GM12878 (cell line): ENCODE results near the gene OTUB2. TPM values are rescaled to one million over a fixed set of nuclear protein-coding genes. Genes with fewer than 3 reads are reported as not detected.

Source experiments
- ATAC-seq: fragments of 200-7000 bp; cut with Tn5 transposase; 3 replicates; pipeline ENCODE4 v1.9.1; 2020; ENCODE audit warnings: mild to moderate bottlenecking, moderate library complexity
- BruUV-seq: library from RNA; stranded (reverse); fragments of 400-500 nt; replicated peaks from 2 replicates; lab custom pipeline; 2021; lab: Mats Ljungman, UMichigan
- CTCF ChIA-PET: fragments of 300-600 bp; sonication (Branson Sonifier 250); formaldehyde crosslinking; extraction: SDS; loops from one replicate; lab custom pipeline; 2021; ENCODE audit warnings: inconsistent platforms; lab: Yijun Ruan, JAX
- POLR2A ChIA-PET: fragments of 350-600 bp; formaldehyde crosslinking; extraction: SDS; loops from one replicate; lab custom pipeline; 2021; ENCODE audit warnings: inconsistent platforms; lab: Charles Lee
- RAD21 ChIA-PET: fragments of 300-600 bp; sonication (Branson Sonifier 250); formaldehyde crosslinking; loops from one replicate; lab custom pipeline; 2023; ENCODE audit warnings: antibody characterized with exemption; ENCODE audit not compliant: unreplicated experiment; lab: Charles Lee
- SMC1A ChIA-PET: fragments of 300-600 bp; sonication (Branson Sonifier 250); formaldehyde crosslinking; loops from one replicate; lab custom pipeline; 2023; ENCODE audit not compliant: unreplicated experiment, uncharacterized antibody; lab: Charles Lee
- DNase-seq: peaks from one replicate; pipeline ENCODE4 v3.0.0-alpha.2; 2011; ENCODE audit warnings: low read depth, low spot score
- FAIRE-seq: peaks from 3 replicates; lab custom pipeline; 2011; peaks lifted over from hg19 to GRCh38; lab: Jason Lieb, UNC
- H2AFZ ChIP-seq: 2 replicates; pipeline ENCODE4 v1.6.0; 2011; ENCODE audit warnings: low read depth, low read length, control low read depth; ENCODE audit not compliant: control insufficient read depth
- H3K27ac ChIP-seq: 2 replicates; pipeline ENCODE4 v1.5.1; 2011; ENCODE audit warnings: control low read depth; ENCODE audit not compliant: control insufficient read depth, insufficient read depth
- H3K27me3 ChIP-seq, 2 experiments: replicated peaks in 1 of 2; 2 replicates each; pipeline versions ENCODE4 v1.6.0 to v1.6.1; 2011; ENCODE audit warnings: low read length in 1 of 2; ENCODE audit not compliant: control insufficient read depth in 2 of 2, insufficient read depth in 2 of 2
- H3K36me3 ChIP-seq, 2 experiments: 2 replicates each; pipeline ENCODE4 v1.5.1; 2011; ENCODE audit warnings: low read length in 1 of 2; ENCODE audit not compliant: control insufficient read depth in 2 of 2, insufficient read depth in 2 of 2
- H3K4me1 ChIP-seq: 2 replicates; pipeline ENCODE4 v1.6.1; 2011; ENCODE audit warnings: mild to moderate bottlenecking, low read length, moderate library complexity, mixed read lengths; ENCODE audit not compliant: control insufficient read depth, insufficient read depth
- H3K4me2 ChIP-seq: 2 replicates; pipeline ENCODE4 v1.6.0; 2011; ENCODE audit warnings: control low read depth; ENCODE audit not compliant: control insufficient read depth, insufficient read depth
- H3K4me3 ChIP-seq: fragments of 200-600 bp; sonication (generic); 2 replicates; pipeline ENCODE4 v1.5.1; 2016
- H3K79me2 ChIP-seq: 2 replicates; pipeline ENCODE4 v1.6.0; 2011; ENCODE audit warnings: low read length; ENCODE audit not compliant: control insufficient read depth, insufficient read depth
- H3K9ac ChIP-seq: 2 replicates; pipeline ENCODE4 v1.8.0; 2011; ENCODE audit warnings: low read length, control low read depth, mixed read lengths; ENCODE audit not compliant: control insufficient read depth, insufficient read depth
- H3K9me3 ChIP-seq: replicated peaks from 3 replicates; pipeline ENCODE4 v1.5.1; 2011; ENCODE audit warnings: mild to moderate bottlenecking, low read length; ENCODE audit not compliant: control insufficient read depth, insufficient read depth
- H4K20me1 ChIP-seq: 2 replicates; pipeline ENCODE4 v1.6.0; 2011; ENCODE audit not compliant: control insufficient read depth, insufficient read depth
- ATF7 ChIP-seq: fragments of 450-650 bp; IDR thresholded peaks from 2 replicates; pipeline ENCODE4 v1.6.1; 2016; ENCODE audit warnings: low read depth, mild to moderate bottlenecking
- BCL11A ChIP-seq: IDR thresholded peaks from 2 replicates; pipeline ENCODE4 v1.6.1; 2011; ENCODE audit warnings: low read depth, low read length
- CBX5 ChIP-seq: sonication (generic); IDR thresholded peaks from 2 replicates; pipeline ENCODE4 v1.6.1; 2016; ENCODE audit warnings: low read depth, moderate library complexity, mild to moderate bottlenecking, inconsistent platforms
- CHD1 ChIP-seq: IDR thresholded peaks from 2 replicates; pipeline ENCODE4 v1.6.1; 2012; ENCODE audit warnings: low read depth, low read length, improper control_type of control experiment
- CREB1 ChIP-seq: IDR thresholded peaks from 2 replicates; pipeline ENCODE4 v1.6.1; 2012; ENCODE audit warnings: low read depth, mild to moderate bottlenecking, inconsistent platforms
- ETV6 ChIP-seq, 2 experiments: fragments of 450-650 bp in 1 of 2; IDR thresholded peaks in 1 of 2; conservative IDR thresholded peaks in 1 of 2; 2 replicates each; pipeline ENCODE4 v1.6.1; 2014; ENCODE audit warnings: antibody characterized with exemption in 1 of 2, borderline replicate concordance in 1 of 2, low read depth in 1 of 2, mild to moderate bottlenecking in 1 of 2, moderate library complexity in 1 of 2
- FOS ChIP-seq: IDR thresholded peaks from 3 replicates; pipeline ENCODE4 v1.6.1; 2011; ENCODE audit warnings: borderline replicate concordance; ENCODE audit not compliant: insufficient read length; ENCODE audit errors: extremely low read depth
- FOXK2 ChIP-seq: fragments of 450-650 bp; IDR thresholded peaks from 2 replicates; pipeline ENCODE4 v1.6.1; 2017; ENCODE audit warnings: mild to moderate bottlenecking, moderate library complexity
- IKZF2 ChIP-seq, 2 experiments: fragments of 450-650 bp; IDR thresholded peaks; 2 replicates each; pipeline ENCODE4 v1.6.1; 2017; ENCODE audit warnings: mild to moderate bottlenecking in 2 of 2, moderate library complexity in 2 of 2
- JUND ChIP-seq: IDR thresholded peaks from 2 replicates; pipeline ENCODE4 v1.6.1; 2012; ENCODE audit warnings: low read depth, mild to moderate bottlenecking, low read length, improper control_type of control experiment, moderate library complexity
- NFXL1 ChIP-seq: fragments of 450-650 bp; IDR thresholded peaks from 2 replicates; pipeline ENCODE4 v1.6.1; 2017; ENCODE audit warnings: antibody characterized with exemption, mild to moderate bottlenecking, borderline replicate concordance
- NR2C1 ChIP-seq: fragments of 450-650 bp; IDR thresholded peaks from 2 replicates; pipeline ENCODE4 v1.6.1; 2017; ENCODE audit warnings: antibody characterized with exemption, mild to moderate bottlenecking, moderate library complexity
- NRF1 ChIP-seq: conservative IDR thresholded peaks from 2 replicates; pipeline ENCODE4 v1.6.1; 2011; ENCODE audit warnings: mild to moderate bottlenecking, low read depth, low read length, improper control_type of control experiment
- RAD21 ChIP-seq: IDR thresholded peaks from 2 replicates; pipeline ENCODE4 v1.6.1; 2011; ENCODE audit warnings: mild to moderate bottlenecking, low read depth, low read length, moderate library complexity; ENCODE audit not compliant: insufficient read depth
- RB1 ChIP-seq: fragments of 450-650 bp; formaldehyde crosslinking; IDR thresholded peaks from 2 replicates; pipeline ENCODE4 v1.6.1; 2017; ENCODE audit warnings: mild to moderate bottlenecking, borderline replicate concordance
- RBBP5 ChIP-seq: fragments of 200-600 bp; sonication (generic); conservative IDR thresholded peaks from 2 replicates; pipeline ENCODE4 v1.6.1; 2016
- SPI1 ChIP-seq: IDR thresholded peaks from 2 replicates; pipeline ENCODE4 v1.6.1; 2011; ENCODE audit warnings: low read depth, mild to moderate bottlenecking, low read length, moderate library complexity, borderline replicate concordance; ENCODE audit not compliant: insufficient read depth
- STAT3 ChIP-seq: IDR thresholded peaks from 2 replicates; pipeline ENCODE4 v1.6.1; 2011; ENCODE audit warnings: low read depth, low read length, improper control_type of control experiment
- ZNF384 ChIP-seq: IDR thresholded peaks from 2 replicates; pipeline ENCODE4 v1.6.1; 2012; ENCODE audit warnings: low read depth, mild to moderate bottlenecking, low read length, improper control_type of control experiment, borderline replicate concordance
- WGBS: methylation state at CpG from one replicate; pipeline ENCODE4 v1.1.6; 2016; ENCODE audit warnings: low lambda C conversion rate; ENCODE audit not compliant: insufficient replicate concordance, insufficient coverage; ENCODE audit errors: missing lambda C conversion rate; 5-methylcytosine and 5-hydroxymethylcytosine counted together
- in situ Hi-C: fragments of 300-500 bp; cut with MboI; formaldehyde crosslinking; loops from 9 replicates; pipeline ENCODE4 v1.14.3; 2018; ENCODE audit warnings: mixed read lengths
- intact Hi-C: fragments of 100-400 bp; cut with micrococcal nuclease; formaldehyde crosslinking; loops from one replicate; pipeline ENCODE4 v1.14.2; 2022; ENCODE audit not compliant: unreplicated experiment
- polyA plus RNA-seq, 11 experiments: library from polyadenylated mRNA; depleted of rRNA in 4 of 11; unstranded in 6 of 11; stranded (reverse) in 5 of 11; fragments of >200 nt; fragmentation: Nextera tagmentation in 4 of 11; fragmentation: Illumina TruSeq in 1 of 11; extraction: Ambion mirVana in 4 of 11; extraction: Trizol in 1 of 11; gene quantifications; 1 replicate in 1 of 11; 2 replicates in 10 of 11; pipeline versions ENCODE4 v1.2.1 to v1.2.3, GENCODE V29; 2011 to 2016; ENCODE audit warnings: inconsistent platforms in 2 of 11, missing spikeins in 2 of 11, low read depth in 1 of 11
- total RNA-seq, 4 experiments: library from RNA; depleted of rRNA in 3 of 4; stranded (reverse); fragments of >200 nt in 3 of 4; fragmentation: Illumina TruSeq in 1 of 4; extraction: Trizol in 1 of 4; gene quantifications; 2 replicates each; pipeline versions ENCODE4 v1.2.1 to v1.2.3, GENCODE V29; 2013 to 2021

Gene OTUB2
- total and polyA plus RNA-seq, 10 of the 15 experiments (the other 5 are each of a cell fraction or from before 2014, with no cell fraction given), result 0.05 to 0.82 (median 0.43) TPM

DNA sequence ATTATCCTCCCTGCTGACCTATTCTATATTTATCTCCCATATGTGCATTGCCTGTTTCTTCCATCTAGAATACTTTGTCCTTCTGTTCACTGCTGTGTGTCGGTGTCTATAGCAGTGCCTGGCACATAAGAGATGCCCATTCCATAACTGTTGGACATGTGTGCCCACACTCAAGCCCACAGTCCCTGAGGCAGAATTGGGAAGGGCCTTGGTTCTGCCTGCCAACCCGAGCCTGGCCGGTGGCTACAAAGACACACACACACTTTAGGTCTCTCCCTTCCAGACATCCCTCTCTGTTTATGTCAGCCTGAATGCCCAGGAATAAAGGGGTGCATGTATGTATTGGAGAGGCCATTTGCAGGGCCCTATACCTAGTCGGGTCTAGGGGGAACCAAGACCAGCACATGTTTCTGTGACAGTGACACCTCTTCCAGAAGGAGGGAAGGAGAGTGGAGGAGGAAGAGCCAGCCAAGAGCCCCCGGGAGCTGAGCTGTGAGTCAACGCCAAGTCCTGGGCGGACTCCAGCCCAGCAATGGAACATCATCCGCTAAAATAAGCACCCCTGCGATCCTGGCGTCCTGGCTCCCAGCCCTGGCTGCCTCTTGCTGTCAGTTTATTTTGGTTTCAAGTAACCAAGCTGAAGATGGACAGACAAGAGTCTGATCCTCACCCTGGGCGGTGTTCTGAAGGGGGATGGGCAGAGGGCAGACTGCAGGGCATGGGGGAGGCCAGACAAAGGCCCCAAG is 45.5 kb upstream of the OTUB2 start:
- BruUV-seq, result no TSS peak
- Histone ChIP-seq H3K27me3 (no peaks in the 10 kb centered on the region), H3K79me2 (no peaks in the 10 kb centered on the region), H3K4me1 (peaks cover 48% of the 10 kb centered on the region), H3K36me3 (no peaks in the 10 kb centered on the region; a peak in 1 of 4 replicates), H4K20me1 (no peaks in the 10 kb centered on the region), H3K9me3 (no peaks in the 10 kb centered on the region; the same call in 2 of the 3 replicates), H2AFZ (no peak overlapping the region)
- FAIRE-seq (no peak), DNase-seq (no peak)
- intact Hi-C loops, result no loop called here
- in situ Hi-C loops, result no loop called here
- TF ChIP-seq SPI1 (no peak), RBBP5 (no peak), NR2C1 (no peak), STAT3 (no peak), IKZF2 (IDR thresholded peaks at IDR 0.05) (no peak), ZNF384 (no peak), FOXK2 (no peak), CBX5 (no peak), RAD21 (no peak), CREB1 (no peak), JUND (no peak), NRF1 (no peak), FOS (no peak), ETV6 (conservative IDR thresholded peaks at IDR 0.05 in 1 of 2, IDR thresholded peaks at IDR 0.05 in 1 of 2; ENCODE audit: borderline replicate concordance in 1 of 2, low read depth in 1 of 2) (no peak), CHD1 (no peak), RB1 (no peak), ATF7 (no peak), BCL11A (no peak), NFXL1 (no peak)
- TF ChIP-seq, all 136 proteins: peak for 0
- ChIA-PET POLR2A (interaction anchor here (0.5 to 2.3 kb wide), 3 partner anchors 11 to 587 kb away, joined by 3 to 4 read pairs (median 3); no protein-coding TSS in a partner anchor), RAD21 (interaction anchor here (1.8 to 16.9 kb wide), 7 partner anchors 8 to 41 kb away, joined by 6 to 324 read pairs (median 20); no protein-coding TSS in a partner anchor), CTCF (interaction anchor here (1.0 to 20.8 kb wide), 7 partner anchors 10 to 151 kb away, joined by 3 to 399 read pairs (median 11); partner anchors contain the start of gene CCDC197), SMC1A (interaction anchor here (1.4 to 20.2 kb wide), 7 partner anchors 9 to 41 kb away, joined by 4 to 409 read pairs (median 17); partner anchors contain the start of gene CCDC197)
- Histone ChIP-seq H3K4me3 (no peak overlapping the region), H3K27ac (no peak overlapping the region), H3K9ac (no peak overlapping the region), H3K4me2 (no peak overlapping the region)
- WGBS, result 79% methylated on average over 11 of the region's 11 CpGs
- no peak for ATAC-seq
